Neuron (in vitro differentiated cells): ENCODE data around the gene EXOC3L4.
"Not testable (repeated sequence)": the region's sequence is repeated elsewhere in the genome, so short reads cannot be mapped to it uniquely, and the experiment has no call there.

Experiments
- H2AFZ ChIP-seq: one replicate; pipeline ENCODE4 v1.6.1; 2013; ENCODE audit warnings: low read depth, mild to moderate bottlenecking, inconsistent platforms, low read length, moderate library complexity
- H3K27me3 ChIP-seq: one replicate; pipeline ENCODE4 v1.6.1; 2013; ENCODE audit warnings: low read length; ENCODE audit not compliant: insufficient read depth
- H3K36me3 ChIP-seq: one replicate; pipeline ENCODE4 v1.6.1; 2013; ENCODE audit warnings: low read length; ENCODE audit not compliant: insufficient read depth
- H3K4me1 ChIP-seq: one replicate; pipeline ENCODE4 v1.6.1; 2013; ENCODE audit warnings: low read length; ENCODE audit not compliant: insufficient read depth
- H3K4me3 ChIP-seq: 2 replicates; pipeline ENCODE4 v1.5.1; 2013; ENCODE audit warnings: mild to moderate bottlenecking, low read length, moderate library complexity
- H3K9me3 ChIP-seq: one replicate; pipeline ENCODE4 v1.6.1; 2013; ENCODE audit warnings: low read length

Gene EXOC3L4

DNA sequence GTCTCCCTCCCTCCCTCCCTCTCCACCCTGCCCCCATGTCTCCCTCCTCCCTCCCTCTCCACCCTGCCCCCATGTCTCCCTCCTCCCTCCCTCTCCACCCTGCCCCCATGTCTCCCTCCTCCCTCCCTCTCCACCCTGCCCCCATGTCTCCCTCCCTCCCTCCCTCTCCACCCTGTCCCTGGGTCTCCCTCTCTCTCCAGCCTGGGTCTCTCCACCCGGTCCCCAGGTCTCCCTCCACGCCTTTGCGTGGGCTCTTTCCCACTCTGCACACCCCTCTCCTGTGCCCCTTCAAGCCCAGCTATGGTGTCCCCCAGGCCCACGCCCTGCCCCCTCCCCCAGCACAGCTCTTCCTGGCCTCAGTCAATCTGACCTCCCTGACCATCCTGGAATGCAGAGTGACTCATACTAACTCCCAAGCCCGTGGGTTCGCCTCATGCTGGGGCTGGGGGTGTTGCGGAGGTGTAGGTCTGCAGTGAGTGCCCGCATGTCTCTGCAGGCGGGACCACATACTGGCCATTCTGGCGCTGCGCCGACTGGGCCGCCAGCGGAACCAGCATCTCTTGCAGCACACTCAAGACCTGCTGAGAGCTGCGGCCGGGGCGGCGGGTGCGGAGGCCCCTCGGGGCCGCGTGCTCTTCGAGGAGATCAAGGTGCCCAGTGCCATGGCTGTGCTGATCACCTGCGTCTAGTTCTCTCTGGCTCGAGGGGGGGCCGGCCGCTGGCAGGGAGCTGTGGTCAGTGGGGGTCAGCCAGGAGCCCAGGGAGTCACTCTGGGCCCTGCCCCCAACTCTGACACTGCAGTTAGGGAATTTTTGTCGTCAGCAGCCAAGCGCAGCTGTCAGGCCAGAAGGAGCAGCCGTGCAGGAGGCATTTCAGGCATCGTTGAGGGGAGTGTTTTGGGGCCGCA is 15.3 kb downstream of the EXOC3L4 start:
- no peaks in the 10 kb centered on the region for H3K9me3 ChIP-seq
- H3K27me3 ChIP-seq = peaks cover 5% of the 10 kb centered on the region
- no peaks in the 10 kb centered on the region for H3K36me3 ChIP-seq
- no peak overlapping the region for H3K4me3 ChIP-seq
- peaks cover 12% of the 10 kb centered on the region for H3K4me1 ChIP-seq
- H2AFZ ChIP-seq = no peak overlapping the region

DNA sequence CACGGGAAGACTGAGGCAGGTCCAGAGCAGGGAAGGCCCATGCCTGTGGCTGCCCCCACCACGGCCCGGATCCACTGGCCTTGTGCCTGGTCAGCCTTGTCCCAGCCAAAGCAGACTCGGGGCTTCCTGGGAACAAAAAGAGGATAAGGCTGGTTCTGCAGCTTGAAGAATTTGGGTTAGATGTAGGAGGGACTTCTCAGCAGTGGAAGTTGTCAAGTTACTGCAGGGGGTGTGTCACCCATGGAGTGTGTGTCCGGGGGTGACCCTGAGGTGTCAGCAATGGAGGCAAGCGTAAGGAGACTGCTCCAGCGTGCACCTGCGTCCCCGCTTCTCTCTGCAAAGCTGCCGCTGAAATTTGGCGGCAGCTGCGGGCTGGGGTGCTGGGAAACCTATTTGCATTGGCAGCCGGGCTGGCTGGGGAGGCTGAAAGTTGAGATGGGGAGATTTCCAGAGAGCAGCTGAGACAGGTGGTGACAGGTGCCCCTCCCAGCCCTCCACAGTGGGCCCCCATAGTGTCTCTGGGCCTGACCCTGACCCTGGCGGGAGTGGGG is 16.2 kb downstream of the EXOC3L4 start:
- no peak overlapping the region for H2AFZ ChIP-seq
- H3K4me1 ChIP-seq = peaks cover 12% of the 10 kb centered on the region
- H3K27me3 ChIP-seq = peaks cover 5% of the 10 kb centered on the region
- H3K9me3 ChIP-seq = no peaks in the 10 kb centered on the region
- no peak overlapping the region for H3K4me3 ChIP-seq
- no peaks in the 10 kb centered on the region for H3K36me3 ChIP-seq

DNA sequence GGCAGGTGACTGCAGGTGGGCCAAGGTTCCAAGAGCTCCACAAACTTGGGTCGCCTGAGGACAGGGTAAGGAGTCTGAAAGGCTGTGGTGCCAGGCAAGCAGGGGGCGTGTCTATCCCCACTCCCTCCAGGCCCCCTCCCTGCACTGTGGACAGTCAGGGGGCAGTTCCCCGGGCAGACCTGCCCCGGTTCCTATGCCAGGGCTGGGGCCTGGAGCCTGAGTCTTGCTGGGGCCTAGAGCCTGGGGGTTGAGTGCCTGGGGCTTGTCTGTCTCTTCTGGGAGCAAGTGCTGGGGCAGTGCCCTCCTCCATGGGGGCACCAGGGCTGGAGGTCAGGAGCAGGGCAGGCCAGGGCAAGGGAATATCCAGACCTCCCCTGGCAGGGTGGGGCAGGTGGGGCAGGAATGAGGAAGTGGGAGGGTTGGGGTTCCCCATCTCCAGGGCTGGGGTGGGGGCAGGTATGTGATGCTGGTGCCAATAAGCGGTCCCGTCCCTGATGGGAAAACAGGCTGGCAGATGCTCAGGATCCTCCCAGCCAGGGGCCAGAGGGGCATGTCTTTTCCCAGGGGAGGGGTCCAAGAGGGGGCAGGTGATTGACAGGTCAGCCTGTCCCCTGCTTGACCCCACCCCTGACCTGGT is 16.8 kb downstream of the EXOC3L4 start:
- H3K4me3 ChIP-seq = no peak overlapping the region
- no peaks in the 10 kb centered on the region for H3K36me3 ChIP-seq
- H3K9me3 ChIP-seq = no peaks in the 10 kb centered on the region
- H2AFZ ChIP-seq = no peak overlapping the region
- H3K27me3 ChIP-seq = peaks cover under 1% of the 10 kb centered on the region
- H3K4me1 ChIP-seq = peaks cover 12% of the 10 kb centered on the region

DNA sequence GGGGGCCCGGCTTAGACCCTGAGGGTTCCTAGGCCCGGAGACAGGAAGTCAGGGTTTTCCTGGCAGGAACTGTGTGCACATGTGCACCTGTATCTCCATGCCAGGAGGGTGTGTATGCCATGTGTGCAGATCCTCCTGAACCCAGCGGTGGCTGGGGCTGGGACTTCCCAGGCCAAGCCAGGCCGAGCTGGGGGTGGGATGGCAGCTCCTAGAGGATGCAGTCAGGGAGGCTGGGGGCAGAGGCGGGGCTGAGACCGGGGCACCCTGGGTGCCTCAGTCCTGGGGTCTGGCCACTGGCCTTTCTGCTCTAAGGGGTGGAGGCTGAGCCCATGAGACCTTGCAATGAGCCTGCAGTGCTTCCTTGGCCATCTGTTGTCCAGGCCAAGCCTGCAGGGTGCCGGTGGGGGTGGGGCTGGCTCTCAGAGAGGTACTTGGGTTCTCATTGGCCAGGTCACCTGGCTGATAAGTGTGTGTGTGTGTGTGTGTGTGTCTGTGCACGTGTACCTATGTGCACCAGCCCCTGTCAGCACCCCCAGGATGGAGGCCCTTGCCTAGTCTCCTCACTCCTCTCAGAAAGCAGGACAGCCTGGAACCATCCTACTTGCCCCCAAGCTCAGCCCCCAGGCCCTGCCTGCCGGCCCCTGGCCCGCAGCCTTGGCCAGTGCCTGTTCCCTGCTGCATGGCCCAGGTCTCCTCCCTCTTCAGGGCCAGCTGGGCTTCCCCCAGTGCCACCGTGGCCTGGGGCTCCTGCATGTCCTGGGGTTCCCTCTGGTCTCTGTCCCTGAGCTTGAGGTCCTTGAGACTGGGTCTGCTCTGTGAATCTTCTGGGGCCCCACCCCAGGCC is 18.1 kb downstream of the EXOC3L4 start:
- H2AFZ ChIP-seq = no peak overlapping the region
- no peaks in the 10 kb centered on the region for H3K27me3 ChIP-seq
- peaks cover 12% of the 10 kb centered on the region for H3K4me1 ChIP-seq
- no peak overlapping the region for H3K4me3 ChIP-seq
- H3K9me3 ChIP-seq = no peaks in the 10 kb centered on the region
- no peaks in the 10 kb centered on the region for H3K36me3 ChIP-seq

DNA sequence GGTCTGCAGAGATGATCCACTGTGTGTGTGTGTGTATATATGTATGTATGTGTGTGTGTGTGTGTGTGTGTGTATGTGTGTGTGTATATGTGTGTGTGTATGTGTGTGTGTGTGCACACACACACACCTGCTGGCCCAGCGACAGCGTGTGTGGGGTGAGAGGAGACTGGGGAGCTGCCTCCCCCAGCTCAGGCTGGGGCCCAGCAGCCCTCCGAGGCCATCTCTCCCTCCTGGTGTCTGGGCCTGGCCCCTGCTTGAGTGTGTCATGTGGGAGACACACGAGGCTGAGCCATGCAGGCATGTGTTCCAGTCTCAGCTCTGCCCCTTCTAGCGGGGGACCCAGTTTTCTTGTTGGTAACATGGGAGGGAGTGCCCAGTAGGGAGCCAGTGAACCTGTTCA is 18.8 kb downstream of the EXOC3L4 start:
- Histone ChIP-seq H3K4me1 (peaks cover 12% of the 10 kb centered on the region), H3K4me3 (no peak overlapping the region), H3K36me3 (no peaks in the 10 kb centered on the region), H3K9me3 (no peaks in the 10 kb centered on the region), H3K27me3 (no peaks in the 10 kb centered on the region), H2AFZ (no peak overlapping the region)

DNA sequence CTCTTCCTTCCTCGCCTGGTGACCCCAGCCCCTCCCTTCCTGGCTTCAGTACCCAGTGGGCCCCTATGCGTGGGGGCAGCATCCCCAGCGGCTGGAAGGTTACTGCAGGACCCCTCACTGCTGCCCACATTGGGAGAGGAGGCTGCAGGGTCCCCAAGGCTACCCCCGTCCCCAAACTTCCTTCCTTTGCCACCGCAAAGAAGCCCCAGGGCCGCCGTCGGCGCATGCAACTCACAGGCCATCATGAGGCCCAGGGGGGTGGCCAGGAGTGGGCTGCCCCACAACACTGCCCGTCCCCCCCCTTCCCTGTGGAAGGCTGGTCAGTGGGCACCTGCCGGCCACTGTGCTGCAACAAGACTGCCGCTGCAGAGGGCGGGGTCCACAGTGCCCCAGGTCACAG is 19.2 kb downstream of the EXOC3L4 start:
- H2AFZ ChIP-seq = no peak overlapping the region
- no peaks in the 10 kb centered on the region for H3K9me3 ChIP-seq
- H3K4me3 ChIP-seq = no peak overlapping the region
- peaks cover 12% of the 10 kb centered on the region for H3K4me1 ChIP-seq
- no peaks in the 10 kb centered on the region for H3K27me3 ChIP-seq
- no peaks in the 10 kb centered on the region for H3K36me3 ChIP-seq

DNA sequence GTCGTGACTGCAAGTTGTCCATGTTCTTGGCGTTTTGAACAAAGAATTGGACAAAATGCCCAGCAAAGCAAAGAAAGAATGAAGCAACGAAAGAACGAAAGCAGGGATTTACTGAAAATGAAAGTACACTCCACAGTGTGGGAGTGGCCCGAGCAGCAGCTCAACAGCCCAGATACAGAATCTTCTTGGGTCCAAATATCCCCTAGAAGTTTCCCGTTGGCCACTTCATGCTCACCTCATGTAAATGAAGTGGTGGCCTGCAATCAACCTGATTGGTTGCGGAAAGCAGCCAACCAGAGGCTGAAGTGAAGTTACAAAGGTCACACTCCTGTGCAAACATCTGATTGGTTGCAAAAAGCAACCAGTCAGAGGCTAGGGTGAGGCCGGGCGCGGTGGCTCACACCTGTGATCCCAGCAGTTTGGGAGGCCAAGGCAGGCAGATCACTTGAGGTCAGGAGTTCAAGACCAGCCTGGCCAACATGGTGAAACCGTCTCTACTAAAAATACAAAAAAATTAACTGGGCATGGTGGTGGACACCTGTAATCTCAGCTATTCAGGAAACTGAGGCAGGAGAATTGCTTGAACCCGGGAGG is 20.7 kb downstream of the EXOC3L4 start:
- H3K27me3 ChIP-seq, H3K9me3 ChIP-seq: not testable (repeated sequence)

DNA sequence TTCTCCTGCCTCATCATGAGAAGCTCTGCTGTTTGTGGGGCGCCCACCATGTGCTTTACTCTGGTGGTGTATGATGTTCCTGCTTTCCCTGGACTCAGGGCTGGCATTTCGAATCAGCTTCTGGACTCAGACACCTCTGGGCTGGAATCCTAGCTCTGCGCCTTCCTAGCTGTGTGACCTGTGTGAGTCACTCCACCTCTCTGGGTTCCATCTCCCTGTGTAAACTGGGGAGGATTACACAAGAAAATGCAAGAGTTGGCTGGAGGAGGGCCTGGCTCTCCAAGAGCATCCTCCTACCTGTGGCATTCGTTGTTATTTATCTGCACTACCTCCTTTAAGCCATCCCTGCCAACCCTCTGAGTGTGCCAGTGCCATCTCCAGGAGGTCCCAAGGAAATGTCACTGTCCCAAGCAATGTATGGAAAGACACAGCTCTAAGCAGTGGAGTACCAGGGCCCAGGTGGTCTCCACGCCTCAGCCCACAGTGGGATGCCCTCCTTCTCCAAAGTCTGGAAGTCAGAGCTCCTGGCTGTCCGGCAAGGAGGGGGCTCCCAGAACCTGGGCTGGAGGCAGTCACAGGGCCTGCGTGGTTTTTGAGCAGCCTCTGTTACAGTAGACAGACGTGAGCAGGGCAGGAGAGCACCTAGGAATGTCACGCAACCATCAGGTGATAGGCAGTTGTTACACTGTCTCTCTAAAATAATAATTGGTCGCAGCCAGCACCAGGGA is 21.5 kb downstream of the EXOC3L4 start:
- Histone ChIP-seq H2AFZ (no peak overlapping the region), H3K9me3 (no peaks in the 10 kb centered on the region), H3K27me3 (peaks cover 7% of the 10 kb centered on the region), H3K4me3 (no peak overlapping the region), H3K36me3 (no peaks in the 10 kb centered on the region), H3K4me1 (no peaks in the 10 kb centered on the region)

More for the DNA sequence above, 20.7 kb downstream of the EXOC3L4 start:
- H3K4me3 ChIP-seq, H3K4me1 ChIP-seq, H2AFZ ChIP-seq, H3K36me3 ChIP-seq: not testable (repeated sequence)

DNA sequence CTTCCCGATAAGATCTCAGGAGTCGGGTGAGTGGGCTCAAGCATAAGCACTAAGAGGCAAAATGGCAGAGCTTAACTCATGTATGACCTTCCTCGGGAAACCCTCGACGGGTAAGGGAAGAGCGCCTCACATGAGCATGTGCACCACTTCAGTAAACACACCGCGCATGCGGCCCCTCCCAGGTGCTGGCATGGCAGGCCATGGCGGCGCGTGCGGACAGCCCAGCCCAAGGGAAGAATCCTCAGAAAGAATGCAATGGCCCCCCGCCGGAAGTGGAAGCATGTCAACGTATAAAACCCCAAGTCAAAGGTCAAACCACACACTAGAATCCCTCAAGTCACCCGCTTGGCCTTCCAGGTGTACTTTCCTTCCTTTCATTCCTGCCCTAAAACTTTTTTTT is 22.1 kb downstream of the EXOC3L4 start:
- Histone ChIP-seq H2AFZ (no peak overlapping the region), H3K36me3 (no peaks in the 10 kb centered on the region), H3K9me3 (no peaks in the 10 kb centered on the region), H3K4me1 (no peaks in the 10 kb centered on the region), H3K27me3 (peaks cover 13% of the 10 kb centered on the region), H3K4me3 (no peak overlapping the region)

DNA sequence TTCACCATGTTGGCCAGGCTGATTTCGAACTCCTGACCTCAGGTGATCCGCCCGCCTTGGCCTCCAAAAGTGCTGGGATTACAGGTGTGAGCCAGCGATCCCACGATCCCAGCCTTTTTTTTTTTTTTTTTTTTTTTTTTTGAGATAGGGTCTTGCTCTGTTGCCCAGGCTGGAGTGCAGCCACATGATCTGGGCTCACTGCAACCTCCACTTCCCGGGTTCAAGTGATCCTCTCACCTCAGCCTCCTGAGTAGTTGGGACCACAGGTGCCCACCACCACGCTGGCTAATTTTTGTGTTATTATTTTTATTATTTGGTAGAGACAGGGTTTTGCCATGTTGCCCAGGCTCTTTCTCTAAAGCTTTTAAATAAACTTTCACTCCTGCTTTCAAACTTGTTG is 23.0 kb downstream of the EXOC3L4 start:
- not testable (repeated sequence) for H3K4me3 ChIP-seq, H3K9me3 ChIP-seq, H2AFZ ChIP-seq, H3K4me1 ChIP-seq, H3K36me3 ChIP-seq
- peaks cover 18% of the 10 kb centered on the region for H3K27me3 ChIP-seq

DNA sequence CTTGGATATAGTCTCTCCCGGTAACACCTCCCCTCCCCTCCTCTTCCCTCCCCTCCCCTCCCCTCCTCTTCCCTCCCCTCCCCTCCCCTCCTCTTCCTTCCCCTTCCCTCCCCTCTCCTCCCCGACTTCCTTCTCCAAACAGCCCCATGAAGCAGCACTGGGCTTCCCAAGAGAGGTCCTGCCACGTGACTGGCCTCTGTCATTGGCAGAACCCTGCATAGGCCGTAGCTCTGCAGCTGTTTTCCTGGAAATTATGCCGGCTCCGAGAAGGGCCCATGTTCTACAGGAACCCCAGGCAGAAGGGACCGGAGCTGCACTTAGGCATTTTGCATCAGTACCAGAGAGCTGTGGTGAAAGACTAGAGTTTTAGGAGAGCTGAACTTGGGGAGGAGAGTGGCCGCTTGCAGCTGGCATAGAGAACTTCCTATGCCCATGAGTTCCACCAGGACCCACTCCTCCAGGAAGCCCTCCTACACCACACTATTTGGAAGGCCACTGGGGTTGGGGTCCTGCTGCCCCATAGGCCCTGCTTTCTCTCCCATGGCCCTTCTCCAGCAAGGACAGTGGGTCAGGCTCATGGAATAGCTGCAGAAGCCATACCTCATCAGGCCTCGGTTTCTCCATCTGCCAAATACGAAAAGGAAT is 23.6 kb downstream of the EXOC3L4 start:
- no peak overlapping the region for H3K4me3 ChIP-seq
- H2AFZ ChIP-seq = no peak overlapping the region
- no peaks in the 10 kb centered on the region for H3K36me3 ChIP-seq
- H3K4me1 ChIP-seq = peaks cover 7% of the 10 kb centered on the region
- H3K27me3 ChIP-seq = peaks cover 18% of the 10 kb centered on the region
- no peaks in the 10 kb centered on the region for H3K9me3 ChIP-seq
